SK-N-SH treated with all-trans-retinoic acid at 6 μM for 48 hours (cell line): ENCODE data around the gene ICE1.

Experiments
- ATAC-seq: fragments of 200-7000 bp; cut with Tn5 transposase; 3 replicates; pipeline ENCODE4 v1.9.1; 2020; ENCODE audit warnings: mild to moderate bottlenecking, moderate library complexity
- ARNTL ChIP-seq: fragments of 450-650 bp; formaldehyde crosslinking; IDR thresholded peaks from 2 replicates; pipeline ENCODE4 v1.5.0; 2020; ENCODE audit warnings: low read depth, mild to moderate bottlenecking, moderate library complexity, borderline replicate concordance
- BACH2 ChIP-seq: fragments of 250-450 bp; sonication (Bioruptor Pico); IDR thresholded peaks from 2 replicates; pipeline ENCODE4 v1.9.0; 2021; ENCODE audit warnings: mild to moderate bottlenecking, borderline replicate concordance
- CSDC2 ChIP-seq: fragments of 250-450 bp; sonication (Bioruptor Pico); IDR thresholded peaks from 2 replicates; pipeline ENCODE4 v1.5.0; 2020; ENCODE audit warnings: mild to moderate bottlenecking, moderate library complexity
- ESRRG ChIP-seq: fragments of 250-450 bp; sonication (Bioruptor Pico); IDR thresholded peaks from 2 replicates; pipeline ENCODE4 v1.6.1; 2021; ENCODE audit warnings: mild to moderate bottlenecking
- ISL1 ChIP-seq: fragments of 250-450 bp; sonication (Bioruptor Pico); IDR thresholded peaks from 2 replicates; pipeline ENCODE4 v2.1.2; 2022; ENCODE audit warnings: mild to moderate bottlenecking, moderate library complexity
- PPARA ChIP-seq: fragments of 250-450 bp; sonication (Bioruptor Pico); IDR thresholded peaks from 2 replicates; pipeline ENCODE4 v1.5.0; 2020; ENCODE audit warnings: mild to moderate bottlenecking, borderline replicate concordance
- RARB ChIP-seq: fragments of 250-450 bp; sonication (Bioruptor Pico); IDR thresholded peaks from 2 replicates; pipeline ENCODE4 v1.8.0; 2021; ENCODE audit warnings: mild to moderate bottlenecking, moderate library complexity
- SNAI2 ChIP-seq: fragments of 250-450 bp; sonication (Bioruptor Pico); IDR thresholded peaks from 2 replicates; pipeline ENCODE4 v1.5.0; 2020; ENCODE audit warnings: mild to moderate bottlenecking, moderate library complexity
- TOX ChIP-seq: fragments of 250-450 bp; sonication (Bioruptor Pico); IDR thresholded peaks from 2 replicates; pipeline ENCODE4 v1.8.0; 2021; ENCODE audit warnings: mild to moderate bottlenecking, moderate library complexity, borderline replicate concordance
- ZC3H10 ChIP-seq: fragments of 250-450 bp; sonication (Bioruptor Pico); IDR thresholded peaks from 2 replicates; pipeline ENCODE4 v1.5.1; 2021; ENCODE audit warnings: mild to moderate bottlenecking, moderate library complexity
- ZFP3 ChIP-seq: fragments of 250-450 bp; sonication (Bioruptor Pico); IDR thresholded peaks from 2 replicates; pipeline ENCODE4 v1.5.0; 2020; ENCODE audit warnings: mild to moderate bottlenecking, moderate library complexity
- ZFP30 ChIP-seq: fragments of 450-650 bp; formaldehyde crosslinking; IDR thresholded peaks from 2 replicates; pipeline ENCODE4 v1.5.0; 2022; ENCODE audit warnings: mild to moderate bottlenecking, moderate library complexity
- ZNF565 ChIP-seq: fragments of 450-650 bp; formaldehyde crosslinking; conservative IDR thresholded peaks from 2 replicates; pipeline ENCODE4 v1.5.0; 2020; ENCODE audit warnings: low read depth, mild to moderate bottlenecking, moderate library complexity
- ZNF70 ChIP-seq: fragments of 450-650 bp; formaldehyde crosslinking; IDR thresholded peaks from 2 replicates; pipeline ENCODE4 v1.5.0; 2020; ENCODE audit warnings: mild to moderate bottlenecking, moderate library complexity
- TF ChIP-seq, protein P1 (sequence below): fragments of 250-450 bp; sonication (Bioruptor Pico); IDR thresholded peaks from 2 replicates; pipeline ENCODE4 v1.5.1; 2020; ENCODE audit warnings: low read depth, mild to moderate bottlenecking, moderate library complexity
- TF ChIP-seq, protein P2 (sequence below): fragments of 250-450 bp; sonication (Bioruptor Pico); IDR thresholded peaks from 2 replicates; pipeline ENCODE4 v1.8.0; 2021; ENCODE audit warnings: low read depth, mild to moderate bottlenecking, moderate library complexity, borderline replicate concordance
- TF ChIP-seq, protein P3 (sequence below): fragments of 250-450 bp; sonication (Bioruptor Pico); IDR thresholded peaks from 2 replicates; pipeline ENCODE4 v1.8.0; 2020; ENCODE audit warnings: mild to moderate bottlenecking, moderate library complexity, borderline replicate concordance
- TF ChIP-seq, protein P4 (sequence below): fragments of 250-450 bp; sonication (Bioruptor Pico); IDR thresholded peaks from 2 replicates; pipeline ENCODE4 v1.5.1; 2021; ENCODE audit warnings: mild to moderate bottlenecking, moderate library complexity

ICE1 gene

DNA sequence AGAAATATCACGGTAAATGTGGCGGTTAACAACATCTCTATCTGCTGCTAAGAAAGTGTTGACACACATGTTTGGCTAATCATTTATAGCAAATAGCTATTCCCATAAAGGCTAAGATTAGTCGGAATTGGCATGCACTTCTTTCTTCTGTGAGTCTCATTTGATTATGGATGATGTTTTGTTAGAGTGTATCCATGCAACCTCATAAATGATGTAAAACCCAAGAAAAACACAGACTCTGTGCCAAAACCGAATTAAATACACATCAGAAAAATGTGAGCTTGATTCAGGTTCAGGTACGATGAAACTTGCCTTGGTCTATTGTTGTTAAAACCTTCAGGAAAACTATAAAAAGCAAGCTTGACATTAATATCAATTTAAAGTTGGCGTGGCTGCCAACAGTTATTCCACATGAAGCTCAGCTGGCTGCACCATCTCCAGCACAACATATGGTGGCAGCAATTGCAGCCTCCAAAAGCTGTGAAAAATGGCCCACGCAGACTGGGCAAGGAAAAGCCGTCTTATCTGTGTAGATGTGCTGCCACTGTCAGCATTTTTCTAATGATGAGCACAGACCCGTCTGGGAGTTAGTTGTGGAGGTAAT is 41.1 kb upstream of the ICE1 start (continued):
- TF ChIP-seq, protein P1, sequence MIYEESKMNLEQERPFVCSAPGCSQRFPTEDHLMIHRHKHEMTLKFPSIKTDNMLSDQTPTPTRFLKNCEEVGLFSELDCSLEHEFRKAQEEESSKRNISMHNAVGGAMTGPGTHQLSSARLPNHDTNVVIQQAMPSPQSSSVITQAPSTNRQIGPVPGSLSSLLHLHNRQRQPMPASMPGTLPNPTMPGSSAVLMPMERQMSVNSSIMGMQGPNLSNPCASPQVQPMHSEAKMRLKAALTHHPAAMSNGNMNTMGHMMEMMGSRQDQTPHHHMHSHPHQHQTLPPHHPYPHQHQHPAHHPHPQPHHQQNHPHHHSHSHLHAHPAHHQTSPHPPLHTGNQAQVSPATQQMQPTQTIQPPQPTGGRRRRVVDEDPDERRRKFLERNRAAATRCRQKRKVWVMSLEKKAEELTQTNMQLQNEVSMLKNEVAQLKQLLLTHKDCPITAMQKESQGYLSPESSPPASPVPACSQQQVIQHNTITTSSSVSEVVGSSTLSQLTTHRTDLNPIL (CRISPR knock-in tag) = no peak
- no peak for TF ChIP-seq ESRRG (CRISPR knock-in tag)
- TF ChIP-seq, protein P2, sequence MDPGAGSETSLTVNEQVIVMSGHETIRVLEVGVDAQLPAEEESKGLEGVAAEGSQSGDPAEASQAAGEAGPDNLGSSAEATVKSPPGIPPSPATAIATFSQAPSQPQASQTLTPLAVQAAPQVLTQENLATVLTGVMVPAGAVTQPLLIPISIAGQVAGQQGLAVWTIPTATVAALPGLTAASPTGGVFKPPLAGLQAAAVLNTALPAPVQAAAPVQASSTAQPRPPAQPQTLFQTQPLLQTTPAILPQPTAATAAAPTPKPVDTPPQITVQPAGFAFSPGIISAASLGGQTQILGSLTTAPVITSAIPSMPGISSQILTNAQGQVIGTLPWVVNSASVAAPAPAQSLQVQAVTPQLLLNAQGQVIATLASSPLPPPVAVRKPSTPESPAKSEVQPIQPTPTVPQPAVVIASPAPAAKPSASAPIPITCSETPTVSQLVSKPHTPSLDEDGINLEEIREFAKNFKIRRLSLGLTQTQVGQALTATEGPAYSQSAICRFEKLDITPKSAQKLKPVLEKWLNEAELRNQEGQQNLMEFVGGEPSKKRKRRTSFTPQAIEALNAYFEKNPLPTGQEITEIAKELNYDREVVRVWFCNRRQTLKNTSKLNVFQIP (CRISPR knock-in tag) = no peak

DNA sequence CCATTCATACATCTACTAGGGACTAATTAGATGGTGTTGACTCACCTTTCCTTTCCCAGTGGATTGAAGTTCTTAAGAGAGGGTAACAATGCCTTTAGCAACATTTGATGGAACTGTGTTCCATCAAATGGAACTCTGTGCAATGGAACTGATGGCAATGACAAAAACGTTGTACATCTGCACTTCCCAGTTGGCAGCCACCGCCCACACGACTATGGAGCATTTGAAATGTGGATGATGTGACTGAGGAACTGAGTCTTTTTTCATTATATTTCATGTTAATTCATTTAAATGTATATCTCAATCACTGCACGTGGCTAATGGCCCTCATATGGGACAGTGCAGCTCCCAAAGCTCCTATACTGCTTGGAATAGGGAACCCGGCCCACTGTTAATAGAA is 39.0 kb upstream of the ICE1 start:
- ATAC-seq = no peak
- TF ChIP-seq ZFP30 = no peak
- TF ChIP-seq PPARA = no peak
- no peak for TF ChIP-seq CSDC2
- TF ChIP-seq ZC3H10 (CRISPR knock-in tag) = no peak
- no peak for TF ChIP-seq ESRRG (CRISPR knock-in tag)
- no peak for TF ChIP-seq BACH2 (CRISPR knock-in tag)

DNA sequence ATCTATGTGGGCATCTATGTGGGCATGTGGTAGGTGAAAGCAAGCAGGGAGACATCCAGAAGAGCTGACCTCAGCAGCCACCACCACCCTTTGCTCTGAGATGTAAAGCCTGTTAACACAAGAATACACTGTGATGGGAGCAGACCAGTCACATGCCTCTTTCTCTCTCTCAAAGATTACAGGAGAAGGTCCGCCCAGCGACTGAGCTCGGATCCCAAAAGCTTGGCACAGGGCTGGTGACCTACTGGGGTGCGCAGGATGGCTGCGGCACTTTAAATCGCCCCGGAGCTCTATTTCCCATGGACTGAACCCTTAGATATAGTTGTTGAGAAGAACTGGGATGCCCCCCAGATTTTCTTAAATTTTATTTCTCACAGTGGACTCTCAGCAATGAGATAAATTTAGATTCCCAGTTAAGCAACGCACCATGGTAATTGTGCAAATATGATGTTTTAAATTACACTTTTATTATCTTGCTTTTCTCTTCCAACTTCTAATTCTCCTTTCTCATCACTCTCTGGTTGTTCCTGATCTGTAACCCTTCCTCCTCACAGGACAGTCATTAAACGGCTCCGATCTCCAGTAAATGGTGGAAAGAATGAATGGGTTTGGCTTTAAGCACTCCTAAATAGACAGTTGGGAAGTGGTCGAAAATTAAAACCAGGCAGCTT is 37.7 kb upstream of the ICE1 start:
- ATAC-seq = no peak
- TF ChIP-seq, protein P3, sequence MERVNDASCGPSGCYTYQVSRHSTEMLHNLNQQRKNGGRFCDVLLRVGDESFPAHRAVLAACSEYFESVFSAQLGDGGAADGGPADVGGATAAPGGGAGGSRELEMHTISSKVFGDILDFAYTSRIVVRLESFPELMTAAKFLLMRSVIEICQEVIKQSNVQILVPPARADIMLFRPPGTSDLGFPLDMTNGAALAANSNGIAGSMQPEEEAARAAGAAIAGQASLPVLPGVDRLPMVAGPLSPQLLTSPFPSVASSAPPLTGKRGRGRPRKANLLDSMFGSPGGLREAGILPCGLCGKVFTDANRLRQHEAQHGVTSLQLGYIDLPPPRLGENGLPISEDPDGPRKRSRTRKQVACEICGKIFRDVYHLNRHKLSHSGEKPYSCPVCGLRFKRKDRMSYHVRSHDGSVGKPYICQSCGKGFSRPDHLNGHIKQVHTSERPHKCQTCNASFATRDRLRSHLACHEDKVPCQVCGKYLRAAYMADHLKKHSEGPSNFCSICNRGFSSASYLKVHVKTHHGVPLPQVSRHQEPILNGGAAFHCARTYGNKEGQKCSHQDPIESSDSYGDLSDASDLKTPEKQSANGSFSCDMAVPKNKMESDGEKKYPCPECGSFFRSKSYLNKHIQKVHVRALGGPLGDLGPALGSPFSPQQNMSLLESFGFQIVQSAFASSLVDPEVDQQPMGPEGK (CRISPR knock-in tag) = no peak
- no peak for TF ChIP-seq ARNTL (CRISPR knock-in tag)
- TF ChIP-seq ZFP30 = no peak
- no peak for TF ChIP-seq CSDC2
- TF ChIP-seq, protein P4, sequence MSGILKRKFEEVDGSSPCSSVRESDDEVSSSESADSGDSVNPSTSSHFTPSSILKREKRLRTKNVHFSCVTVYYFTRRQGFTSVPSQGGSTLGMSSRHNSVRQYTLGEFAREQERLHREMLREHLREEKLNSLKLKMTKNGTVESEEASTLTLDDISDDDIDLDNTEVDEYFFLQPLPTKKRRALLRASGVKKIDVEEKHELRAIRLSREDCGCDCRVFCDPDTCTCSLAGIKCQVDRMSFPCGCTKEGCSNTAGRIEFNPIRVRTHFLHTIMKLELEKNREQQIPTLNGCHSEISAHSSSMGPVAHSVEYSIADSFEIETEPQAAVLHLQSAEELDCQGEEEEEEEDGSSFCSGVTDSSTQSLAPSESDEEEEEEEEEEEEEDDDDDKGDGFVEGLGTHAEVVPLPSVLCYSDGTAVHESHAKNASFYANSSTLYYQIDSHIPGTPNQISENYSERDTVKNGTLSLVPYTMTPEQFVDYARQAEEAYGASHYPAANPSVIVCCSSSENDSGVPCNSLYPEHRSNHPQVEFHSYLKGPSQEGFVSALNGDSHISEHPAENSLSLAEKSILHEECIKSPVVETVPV (CRISPR knock-in tag) = no peak
- TF ChIP-seq ZFP3 (CRISPR knock-in tag) = no peak
- no peak for TF ChIP-seq ZNF565 (CRISPR knock-in tag)
- TF ChIP-seq, protein P1 (CRISPR knock-in tag) = no peak
- TF ChIP-seq ZNF70 (CRISPR knock-in tag) = no peak

DNA sequence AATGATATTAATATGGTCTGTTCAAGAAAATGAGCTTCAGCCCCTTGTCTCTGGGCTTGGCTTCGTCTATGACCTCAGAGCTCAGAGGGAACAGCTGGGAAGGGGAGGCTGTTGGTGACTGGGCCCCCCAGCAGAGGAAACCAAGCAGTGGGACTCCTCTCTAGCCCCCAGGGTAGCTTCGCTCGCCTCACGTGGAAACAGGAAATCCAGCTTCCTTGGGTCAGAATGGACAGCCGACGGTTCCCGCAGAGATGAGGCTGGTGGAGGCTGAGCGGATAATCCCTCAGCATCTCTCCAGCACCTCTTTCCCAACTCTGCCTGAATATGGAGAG is 37.2 kb upstream of the ICE1 start:
- no peak for ATAC-seq
- TF ChIP-seq ISL1 = no peak

DNA sequence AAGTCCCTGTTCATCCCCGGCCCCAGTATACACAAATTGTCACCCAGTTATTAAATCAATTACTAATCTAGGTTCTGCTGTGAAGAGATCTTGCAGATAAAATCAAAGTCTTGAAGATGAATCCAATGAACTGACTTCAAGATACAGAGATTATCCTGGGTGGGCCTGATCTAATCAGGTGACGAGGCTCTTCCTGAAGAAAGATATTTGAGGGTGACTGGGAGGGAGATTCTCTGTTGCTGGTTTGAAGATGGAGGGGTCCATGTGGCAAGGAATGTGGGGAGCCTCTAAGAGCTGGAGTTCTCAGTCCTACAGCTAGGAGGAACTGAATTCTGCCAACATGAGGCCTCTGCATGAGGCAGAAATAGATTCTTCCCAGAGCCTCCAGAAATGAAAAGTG is 36.1 kb upstream of the ICE1 start:
- TF ChIP-seq TOX = no peak
- TF ChIP-seq, all 23 proteins: peak for 0
- no peak for ATAC-seq

DNA sequence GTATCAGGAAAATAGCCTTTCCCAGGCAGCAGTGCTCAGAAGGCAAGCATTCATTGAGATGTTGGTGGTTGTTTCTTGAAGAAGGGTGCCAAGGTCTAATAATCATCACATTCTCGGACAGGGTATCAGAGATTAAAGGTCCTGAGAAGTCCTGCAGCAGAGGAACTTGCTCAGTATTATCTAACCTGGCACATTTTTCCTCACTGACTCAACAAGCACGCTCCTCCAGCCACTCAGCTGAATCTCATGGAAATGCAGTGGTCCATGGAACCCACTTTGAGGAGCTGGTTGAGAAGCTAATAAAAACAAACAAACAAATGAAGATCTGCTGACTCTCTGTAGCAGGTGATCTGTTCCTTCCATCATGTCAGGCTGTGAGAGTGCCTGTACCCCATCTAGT is 35.3 kb upstream of the ICE1 start:
- TF ChIP-seq ESRRG (CRISPR knock-in tag) = no peak
- no peak for TF ChIP-seq SNAI2 (CRISPR knock-in tag)
- TF ChIP-seq ZNF565 (CRISPR knock-in tag) = no peak
- TF ChIP-seq RARB = no peak
- TF ChIP-seq, protein P1 (CRISPR knock-in tag) = no peak
- ATAC-seq = no peak
